Progenitor cell of endocrine pancreas (in vitro differentiated cells): Measurements from ENCODE around the gene GALK1. TPM values are rescaled to one million over a fixed set of nuclear protein-coding genes. Genes with fewer than 3 reads are reported as not detected.

Experiments used
- DNase-seq: peaks from one replicate; pipeline ENCODE4 v3.0.0; 2021; ENCODE audit warnings: low spot score; ENCODE audit not compliant: unreplicated experiment
- H3K27ac Mint-ChIP-seq: 2 replicates; pipeline ENCODE4 v1.8.0; 2021; ENCODE audit warnings: mild to moderate bottlenecking, moderate library complexity, mixed read lengths
- H3K27me3 Mint-ChIP-seq: 2 replicates; pipeline ENCODE4 v1.8.0; 2021; ENCODE audit warnings: mixed read lengths
- H3K36me3 Mint-ChIP-seq: 2 replicates; pipeline ENCODE4 v1.8.0; 2022; ENCODE audit warnings: mixed read lengths; ENCODE audit not compliant: insufficient read depth
- H3K4me1 Mint-ChIP-seq: 2 replicates; pipeline ENCODE4 v1.8.0; 2021; ENCODE audit warnings: low read depth, mixed read lengths
- H3K4me3 Mint-ChIP-seq: 2 replicates; pipeline ENCODE4 v1.8.0; 2021; ENCODE audit warnings: low read depth, mild to moderate bottlenecking, moderate library complexity, mixed read lengths
- H3K9me3 Mint-ChIP-seq: 2 replicates; pipeline ENCODE4 v1.8.0; 2021; ENCODE audit warnings: low read depth, mixed read lengths
- CTCF ChIP-seq: fragments of 200-600 bp; sonication (generic); IDR thresholded peaks from one replicate; pipeline ENCODE4 v1.5.0; 2021; ENCODE audit warnings: antibody characterized with exemption, mild to moderate bottlenecking; ENCODE audit not compliant: unreplicated experiment
- total RNA-seq: library from RNA; stranded (reverse); gene quantifications from 2 replicates; pipeline ENCODE4 v1.2.1, GENCODE V29; 2021

The GALK1 gene
- total RNA-seq, 1 donor from 2014 or later: 11.2 TPM

GRCh38 chr17:75743625-75744206 lies 21.3 kb downstream of the GALK1 start:
- DNase-seq: no peak
- Mint-ChIP-seq H3K27me3 (no peaks in the 10 kb centered on the region), H3K4me3 (no peak overlapping the region), H3K36me3 (no peaks in the 10 kb centered on the region), H3K4me1 (no peaks in the 10 kb centered on the region), H3K27ac (no peak overlapping the region), H3K9me3 (no peaks in the 10 kb centered on the region)
- no peak for TF ChIP-seq CTCF

GRCh38 chr17:75742337-75742736 lies 22.7 kb downstream of the GALK1 start:
- TF ChIP-seq CTCF: no peak
- Mint-ChIP-seq H3K9me3 (no peaks in the 10 kb centered on the region), H3K27ac (no peak overlapping the region), H3K4me3 (no peak overlapping the region), H3K27me3 (no peaks in the 10 kb centered on the region), H3K4me1 (no peaks in the 10 kb centered on the region), H3K36me3 (no peaks in the 10 kb centered on the region)
- no peak for DNase-seq

- DNase-seq: no peak
- H3K4me1 Mint-ChIP-seq: no peaks in the 10 kb centered on the region
- no peak overlapping the region for H3K27ac Mint-ChIP-seq
- no peaks in the 10 kb centered on the region for H3K9me3 Mint-ChIP-seq
- H3K4me3 Mint-ChIP-seq: no peak overlapping the region
- H3K27me3 Mint-ChIP-seq: no peaks in the 10 kb centered on the region
- no peaks in the 10 kb centered on the region for H3K36me3 Mint-ChIP-seq
- no peak for TF ChIP-seq CTCF
Measured at GRCh38 chr17:75740631-75741077, 24.3 kb downstream of the GALK1 start.

- no peak overlapping the region for H3K4me3 Mint-ChIP-seq
- H3K27ac Mint-ChIP-seq: no peak overlapping the region
Measured at GRCh38 chr17:75740215-75740614, 24.8 kb downstream of the GALK1 start.

GRCh38 chr17:75739801-75740200 lies 25.2 kb downstream of the GALK1 start:
- Mint-ChIP-seq H3K27ac (no peak overlapping the region), H3K27me3 (no peaks in the 10 kb centered on the region), H3K4me1 (no peaks in the 10 kb centered on the region), H3K4me3 (no peak overlapping the region), H3K36me3 (peaks cover 2% of the 10 kb centered on the region), H3K9me3 (no peaks in the 10 kb centered on the region)
- no peak for TF ChIP-seq CTCF
- DNase-seq: no peak

More at GRCh38 chr17:75740215-75740614, 24.8 kb downstream of the GALK1 start:
- TF ChIP-seq CTCF: no peak
- Mint-ChIP-seq H3K9me3 (no peaks in the 10 kb centered on the region), H3K36me3 (peaks cover 2% of the 10 kb centered on the region), H3K27me3 (no peaks in the 10 kb centered on the region), H3K4me1 (no peaks in the 10 kb centered on the region)
- no peak for DNase-seq
